Measurements from ENCODE around the gene ARHGEF9.

DNA sequence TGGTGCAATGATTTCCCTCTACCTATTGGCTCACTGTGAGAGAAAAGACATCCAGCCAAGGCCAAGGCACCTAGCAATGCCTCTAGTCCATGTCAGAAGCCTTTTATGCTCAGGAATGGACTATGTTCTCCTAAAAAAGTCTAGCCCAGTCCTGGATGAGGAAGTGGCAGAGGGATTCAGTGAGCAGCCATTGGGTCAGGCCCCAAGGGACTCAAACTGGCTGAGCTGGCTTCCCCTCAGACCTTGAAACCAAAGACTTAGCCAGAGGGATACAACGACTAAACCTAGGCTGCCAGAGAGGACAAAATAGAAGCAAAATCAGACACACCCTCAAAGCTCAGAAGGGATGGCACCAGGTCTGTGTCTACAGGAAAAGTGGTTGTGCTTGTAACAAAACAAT, 49.1 kb downstream of the ARHGEF9 start:
- TF ChIP-seq, protein P1, sequence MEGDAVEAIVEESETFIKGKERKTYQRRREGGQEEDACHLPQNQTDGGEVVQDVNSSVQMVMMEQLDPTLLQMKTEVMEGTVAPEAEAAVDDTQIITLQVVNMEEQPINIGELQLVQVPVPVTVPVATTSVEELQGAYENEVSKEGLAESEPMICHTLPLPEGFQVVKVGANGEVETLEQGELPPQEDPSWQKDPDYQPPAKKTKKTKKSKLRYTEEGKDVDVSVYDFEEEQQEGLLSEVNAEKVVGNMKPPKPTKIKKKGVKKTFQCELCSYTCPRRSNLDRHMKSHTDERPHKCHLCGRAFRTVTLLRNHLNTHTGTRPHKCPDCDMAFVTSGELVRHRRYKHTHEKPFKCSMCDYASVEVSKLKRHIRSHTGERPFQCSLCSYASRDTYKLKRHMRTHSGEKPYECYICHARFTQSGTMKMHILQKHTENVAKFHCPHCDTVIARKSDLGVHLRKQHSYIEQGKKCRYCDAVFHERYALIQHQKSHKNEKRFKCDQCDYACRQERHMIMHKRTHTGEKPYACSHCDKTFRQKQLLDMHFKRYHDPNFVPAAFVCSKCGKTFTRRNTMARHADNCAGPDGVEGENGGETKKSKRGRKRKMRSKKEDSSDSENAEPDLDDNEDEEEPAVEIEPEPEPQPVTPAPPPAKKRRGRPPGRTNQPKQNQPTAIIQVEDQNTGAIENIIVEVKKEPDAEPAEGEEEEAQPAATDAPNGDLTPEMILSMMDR (IDR thresholded peaks at IDR 0.05; ENCODE audit: low read length): no peak
- no peak for TF ChIP-seq EZH2 (IDR thresholded peaks at IDR 0.05; ENCODE audit: borderline replicate concordance, low read length)
